ENCODE measurements around the gene LRP1.

- no peak for TF ChIP-seq REST (IDR thresholded peaks at IDR 0.05; ENCODE audit: insufficient read depth in 1 of 2, low read depth in 2 of 2, low read length in 1 of 2)
- TF ChIP-seq CTCF (IDR thresholded peaks at IDR 0.05) = no peak
Measured at GRCh38 chr12:57146092-57146491, 17.8 kb downstream of the LRP1 start.
